Left hindlimb (tissue), 1 donor: ENCODE measurements around the gene ADGRG1.
A peak's percentile ranks its signal among the peaks of the same experiment; 100 is the strongest.

Experiments
- DNase-seq: peaks from one replicate; pipeline ENCODE4 v3.0.0-alpha.2; 2018

ADGRG1 gene

GRCh38 chr16:57635266-57636097, 7.1 kb downstream of the ADGRG1 start:
- DNase-seq = no peak

GRCh38 chr16:57636184-57636583, 7.8 kb downstream of the ADGRG1 start:
- no peak for DNase-seq

- no peak for DNase-seq
These were observed 8.6 kb downstream of the ADGRG1 start for GRCh38 chr16:57637020-57637419.

- DNase-seq = peak; percentile 71
These were observed 9.0 kb downstream of the ADGRG1 start for GRCh38 chr16:57637424-57637823.

GRCh38 chr16:57637965-57638364, 9.5 kb downstream of the ADGRG1 start:
- DNase-seq = no peak

GRCh38 chr16:57638381-57638780, 10.0 kb downstream of the ADGRG1 start:
- no peak for DNase-seq

GRCh38 chr16:57639172-57639887, 10.9 kb downstream of the ADGRG1 start:
- peak; percentile 81 for DNase-seq

- DNase-seq = no peak
These were observed 11.8 kb downstream of the ADGRG1 start for GRCh38 chr16:57640185-57640584.

- no peak for DNase-seq
These were observed 12.2 kb downstream of the ADGRG1 start for GRCh38 chr16:57640612-57641011.

GRCh38 chr16:57642160-57643135, 14.0 kb downstream of the ADGRG1 start:
- DNase-seq = no peak

GRCh38 chr16:57643147-57643874, 14.9 kb downstream of the ADGRG1 start:
- peak; percentile 66 for DNase-seq

GRCh38 chr16:57643910-57644309, 15.5 kb downstream of the ADGRG1 start:
- no peak for DNase-seq

GRCh38 chr16:57644383-57645014, 16.1 kb downstream of the ADGRG1 start:
- DNase-seq = no peak

GRCh38 chr16:57645169-57645568, 16.7 kb downstream of the ADGRG1 start:
- DNase-seq = no peak

GRCh38 chr16:57645691-57646387, 17.4 kb downstream of the ADGRG1 start:
- peak; percentile 71 for DNase-seq

- DNase-seq = no peak
These were observed 18.1 kb downstream of the ADGRG1 start for GRCh38 chr16:57646388-57647039.

GRCh38 chr16:57647136-57647875, 18.9 kb downstream of the ADGRG1 start:
- DNase-seq = no peak

GRCh38 chr16:57648125-57648524, 19.7 kb downstream of the ADGRG1 start:
- no peak for DNase-seq

GRCh38 chr16:57648581-57649442, 20.4 kb downstream of the ADGRG1 start:
- peak; percentile 79 for DNase-seq
